Suprapubic skin (tissue), 4 donors: Measurements from ENCODE around the gene NTPCR.

Experiments
- EP300 ChIP-seq: sonication (generic); formaldehyde crosslinking; IDR thresholded peaks from one replicate; pipeline ENCODE4 v1.6.1; 2017; ENCODE audit warnings: antibody characterized with exemption
- POLR2AphosphoS5 ChIP-seq, 3 donors: sonication (generic); formaldehyde crosslinking; IDR thresholded peaks; one replicate each; pipeline ENCODE4 v1.6.1; 2017; ENCODE audit warnings: antibody characterized with exemption in 3 of 3

- TF ChIP-seq POLR2AphosphoS5 (IDR thresholded peaks at IDR 0.05) (no peak), EP300 (no peak)
Observed at GRCh38 chr1:232909752-232910151, 40.7 kb upstream of the NTPCR start.
